GM12892 (cell line): ENCODE measurements around the gene CARNS1.

ENCODE experiments used
- POLR2A ChIP-seq: IDR thresholded peaks from 2 replicates; pipeline ENCODE4 v1.6.1; 2011; ENCODE audit warnings: low read depth, low read length, control low read depth
- POLR2AphosphoS5 ChIP-seq: IDR thresholded peaks from 2 replicates; pipeline ENCODE4 v1.6.1; 2011; ENCODE audit warnings: low read depth, low read length, control low read depth
- TAF1 ChIP-seq: IDR thresholded peaks from 2 replicates; pipeline ENCODE4 v1.6.1; 2011; ENCODE audit warnings: low read depth, mild to moderate bottlenecking, control low read depth, low read length, borderline replicate concordance

DNA sequence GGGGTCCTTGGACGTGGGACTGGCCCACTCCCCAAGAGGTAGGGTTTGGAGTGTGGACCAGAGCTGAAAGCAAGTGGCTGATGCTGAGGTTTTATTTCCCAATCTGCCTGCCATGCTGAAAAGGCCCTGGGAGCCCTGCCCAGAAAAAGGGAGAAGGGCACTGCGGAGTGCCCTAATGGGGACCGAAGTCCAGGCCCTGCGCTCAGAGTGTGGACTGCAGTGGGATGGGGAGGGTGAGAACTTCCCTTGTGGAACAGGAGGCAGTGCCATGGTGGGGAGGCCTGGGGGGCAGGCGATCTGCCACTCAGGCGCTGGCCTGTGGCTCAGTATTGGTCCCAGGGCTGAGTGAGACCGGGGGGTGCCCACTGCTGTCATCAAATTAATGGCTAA is 32.7 kb downstream of the CARNS1 start:
- TF ChIP-seq POLR2AphosphoS5 (no peak), POLR2A (no peak), TAF1 (no peak)
